Central memory CD8-positive, alpha-beta T cell (primary cell): ENCODE results near the gene SHROOM3.
"Not testable (repeated sequence)": the region's sequence is repeated elsewhere in the genome, so short reads cannot be mapped to it uniquely, and the experiment has no call there.

Source experiments
- ATAC-seq: fragments of 150-1000 bp; cut with Tn5 transposase; replicated peaks from 2 replicates; pipeline ENCODE4 v1.10.0; 2022; ENCODE audit warnings: mild to moderate bottlenecking, moderate FRiP score, moderate number of reproducible peaks; ENCODE audit not compliant: poor library complexity, severe bottlenecking; ENCODE audit errors: extremely low read depth
- DNase-seq, 2 donors: peaks; one replicate each; pipeline ENCODE4 v3.0.0; 2021; ENCODE audit warnings: low spot score in 2 of 2
- H3K27ac Mint-ChIP-seq: one replicate; pipeline ENCODE4 v1.8.0; 2022; ENCODE audit warnings: low read depth, mild to moderate bottlenecking, moderate library complexity, mixed read lengths
- H3K27me3 Mint-ChIP-seq: one replicate; pipeline ENCODE4 v1.8.0; 2022; ENCODE audit warnings: mixed read lengths
- H3K36me3 Mint-ChIP-seq: one replicate; pipeline ENCODE4 v1.8.0; 2022; ENCODE audit warnings: mild to moderate bottlenecking, moderate library complexity, mixed read lengths; ENCODE audit not compliant: insufficient read depth
- H3K4me1 Mint-ChIP-seq: one replicate; pipeline ENCODE4 v1.8.0; 2022; ENCODE audit warnings: mixed read lengths
- H3K4me3 Mint-ChIP-seq: one replicate; pipeline ENCODE4 v1.8.0; 2022; ENCODE audit warnings: mild to moderate bottlenecking, moderate library complexity, mixed read lengths
- H3K9me3 Mint-ChIP-seq: one replicate; pipeline ENCODE4 v1.8.0; 2022; ENCODE audit warnings: mixed read lengths

SHROOM3 gene

DNA sequence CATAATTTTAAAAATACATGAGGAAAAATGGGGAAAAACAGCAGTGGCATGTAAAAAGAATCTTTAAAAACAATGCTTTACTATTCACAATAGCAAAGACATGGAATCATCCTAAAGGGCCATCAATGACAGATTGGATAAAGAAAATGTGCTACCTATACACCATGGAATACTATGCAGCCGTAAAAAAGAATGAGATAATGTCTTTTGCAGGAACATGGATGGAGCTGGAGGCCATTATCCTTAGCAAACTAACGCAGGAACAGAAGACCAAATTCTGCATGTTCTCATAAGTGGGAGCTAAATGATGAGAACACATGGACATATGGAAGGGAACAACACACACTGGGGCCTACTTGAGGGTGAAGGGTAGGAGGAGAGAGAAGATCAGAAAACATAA, 287.1 kb downstream of the SHROOM3 start:
- not testable (repeated sequence) for DNase-seq, H3K4me3 Mint-ChIP-seq, H3K4me1 Mint-ChIP-seq, H3K36me3 Mint-ChIP-seq, ATAC-seq, H3K9me3 Mint-ChIP-seq, H3K27ac Mint-ChIP-seq
- H3K27me3 Mint-ChIP-seq, result peaks cover 57% of the 10 kb centered on the region

DNA sequence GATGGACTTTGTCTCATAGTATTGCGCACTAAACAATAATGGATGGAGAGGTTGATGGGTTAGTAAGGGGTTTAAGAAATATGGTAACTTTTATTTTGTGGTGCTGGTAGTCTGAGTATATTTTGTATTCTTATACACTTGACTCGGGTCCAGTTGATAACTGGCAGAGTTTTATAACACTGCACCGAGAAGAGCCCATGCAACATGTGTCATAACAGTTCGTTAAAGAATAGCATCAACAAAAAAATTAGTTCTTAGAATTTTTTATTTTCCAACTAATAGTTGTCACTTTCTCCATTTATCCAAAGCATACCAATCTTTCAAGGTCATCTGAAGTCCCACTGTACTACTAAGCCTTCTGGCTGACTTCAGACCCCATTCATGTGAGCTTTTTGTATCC, 287.8 kb downstream of the SHROOM3 start:
- H3K27me3 Mint-ChIP-seq, result peaks cover 50% of the 10 kb centered on the region
- no peaks in the 10 kb centered on the region for H3K36me3 Mint-ChIP-seq
- no peak for DNase-seq
- no peak overlapping the region for H3K27ac Mint-ChIP-seq
- H3K9me3 Mint-ChIP-seq, result no peaks in the 10 kb centered on the region
- no peaks in the 10 kb centered on the region for H3K4me1 Mint-ChIP-seq
- no peak for ATAC-seq
- H3K4me3 Mint-ChIP-seq, result no peak overlapping the region

DNA sequence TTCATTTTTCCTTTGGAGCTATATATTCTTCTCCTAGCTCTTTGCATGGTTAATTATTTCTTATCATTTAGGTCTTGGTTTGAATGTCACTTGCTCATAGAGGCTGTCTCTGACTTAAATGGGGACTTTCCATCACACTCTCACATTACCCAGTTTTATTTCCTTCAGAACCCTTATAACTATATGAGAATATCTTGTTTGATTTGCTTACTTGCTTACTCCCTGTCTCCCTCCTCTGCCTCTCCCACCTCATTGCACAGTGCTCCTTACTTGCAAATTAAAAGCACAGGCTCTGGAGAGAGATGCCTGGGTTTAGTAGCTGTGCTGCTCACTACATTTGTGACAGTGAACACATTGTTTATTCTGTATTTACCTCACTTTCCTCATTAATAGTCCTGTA, 288.3 kb downstream of the SHROOM3 start:
- Mint-ChIP-seq H3K4me1 (no peaks in the 10 kb centered on the region), H3K36me3 (no peaks in the 10 kb centered on the region), H3K9me3 (no peaks in the 10 kb centered on the region), H3K27ac (no peak overlapping the region), H3K4me3 (no peak overlapping the region), H3K27me3 (peaks cover 55% of the 10 kb centered on the region)
- DNase-seq (no peak), ATAC-seq (no peak)

DNA sequence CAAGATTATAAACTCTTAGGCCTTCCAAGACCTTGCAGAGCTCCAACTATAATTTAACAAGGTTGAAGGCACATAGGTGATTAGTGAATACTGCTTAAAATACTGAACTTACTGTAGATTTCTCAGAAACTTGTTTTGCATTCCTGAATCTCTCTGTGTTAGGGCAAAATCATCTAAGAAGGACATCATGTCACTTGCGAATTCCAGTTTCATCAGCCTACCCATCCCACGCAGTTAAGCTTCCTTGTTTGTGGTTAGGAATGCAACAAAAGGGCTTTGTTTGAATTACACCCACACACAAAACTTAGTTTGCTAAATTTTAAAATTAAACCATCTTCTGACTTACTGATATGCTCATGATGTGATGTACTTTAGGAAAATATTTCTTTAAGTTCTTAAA, 288.9 kb downstream of the SHROOM3 start:
- no peak for DNase-seq
- Mint-ChIP-seq H3K27me3 (peaks cover 58% of the 10 kb centered on the region), H3K4me1 (no peaks in the 10 kb centered on the region), H3K4me3 (no peak overlapping the region), H3K27ac (no peak overlapping the region), H3K36me3 (no peaks in the 10 kb centered on the region), H3K9me3 (no peaks in the 10 kb centered on the region)
- ATAC-seq, result no peak

DNA sequence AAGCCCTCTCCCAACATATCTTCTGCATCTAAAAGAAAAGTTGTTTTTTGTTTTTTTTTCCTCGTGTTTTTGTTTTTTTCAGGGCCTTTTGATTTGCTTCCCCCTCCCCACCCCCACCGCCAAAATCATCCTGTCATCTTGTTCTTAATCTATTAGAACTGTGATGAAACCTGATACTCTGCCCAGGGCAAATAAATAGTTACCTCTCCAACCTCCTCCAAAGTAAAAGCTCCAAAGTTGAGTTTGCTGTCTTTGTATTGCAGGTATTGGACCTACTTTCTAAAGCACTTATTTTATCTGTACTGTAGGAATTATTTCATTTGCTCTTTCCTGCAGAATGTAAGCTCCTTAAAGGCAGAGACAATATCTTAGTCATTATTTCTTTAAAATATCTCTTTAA, 290.0 kb downstream of the SHROOM3 start:
- H3K27ac Mint-ChIP-seq, result no peak overlapping the region

DNA sequence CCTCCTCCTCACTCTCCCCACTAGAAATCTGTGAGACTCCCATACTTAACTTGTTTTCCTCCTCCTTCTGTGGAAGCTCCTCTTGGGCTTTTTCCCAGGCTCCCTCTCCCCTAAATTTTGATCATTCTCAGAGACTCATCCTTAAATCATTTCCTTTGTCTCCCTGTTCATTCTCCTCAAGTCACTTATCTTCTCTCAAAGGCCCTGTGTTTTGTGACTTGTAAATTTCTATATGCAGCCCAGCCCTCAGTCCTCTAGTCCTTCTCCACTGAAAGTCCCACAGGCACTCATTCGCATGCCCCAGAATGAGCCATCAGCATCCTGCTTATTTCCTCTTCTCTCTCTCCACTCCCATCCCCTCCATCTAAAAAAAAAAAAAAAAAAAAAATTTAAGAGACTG, 291.1 kb downstream of the SHROOM3 start:
- no peaks in the 10 kb centered on the region for H3K36me3 Mint-ChIP-seq
- no peak overlapping the region for H3K4me3 Mint-ChIP-seq
- ATAC-seq (no peak), DNase-seq (no peak)
- no peaks in the 10 kb centered on the region for H3K4me1 Mint-ChIP-seq
- H3K27ac Mint-ChIP-seq, result no peak overlapping the region
- no peaks in the 10 kb centered on the region for H3K9me3 Mint-ChIP-seq
- peaks cover 55% of the 10 kb centered on the region for H3K27me3 Mint-ChIP-seq

More for the DNA sequence above, 290.0 kb downstream of the SHROOM3 start:
- H3K27me3 Mint-ChIP-seq, result peaks cover 51% of the 10 kb centered on the region
- no peaks in the 10 kb centered on the region for H3K9me3 Mint-ChIP-seq
- DNase-seq (no peak), ATAC-seq (no peak)
- H3K36me3 Mint-ChIP-seq, result no peaks in the 10 kb centered on the region
- no peak overlapping the region for H3K4me3 Mint-ChIP-seq
- no peaks in the 10 kb centered on the region for H3K4me1 Mint-ChIP-seq

DNA sequence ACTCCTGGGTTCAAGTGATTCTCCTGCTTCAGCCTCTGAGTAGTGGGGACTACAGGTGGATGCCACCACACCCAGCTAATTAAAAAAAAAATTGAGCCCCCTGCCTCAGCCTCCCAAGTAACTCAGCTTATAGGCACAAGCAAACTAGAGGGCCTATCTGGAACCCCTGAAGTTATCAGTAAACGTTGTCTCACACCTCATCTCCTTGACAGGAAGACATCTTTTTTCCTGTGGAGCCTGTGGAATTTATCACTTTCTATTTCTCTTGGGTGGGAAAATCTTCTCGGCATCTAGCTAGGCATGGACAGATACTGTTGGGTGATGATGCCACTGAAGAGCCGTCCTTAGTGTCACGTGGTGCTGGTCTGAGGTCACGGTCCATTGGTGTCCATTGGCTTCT, 291.6 kb downstream of the SHROOM3 start:
- no peaks in the 10 kb centered on the region for H3K9me3 Mint-ChIP-seq
- H3K27ac Mint-ChIP-seq, result no peak overlapping the region
- H3K4me3 Mint-ChIP-seq, result no peak overlapping the region
- H3K4me1 Mint-ChIP-seq, result no peaks in the 10 kb centered on the region
- H3K36me3 Mint-ChIP-seq, result no peaks in the 10 kb centered on the region
- no peak for ATAC-seq
- DNase-seq, result no peak
- peaks cover 55% of the 10 kb centered on the region for H3K27me3 Mint-ChIP-seq

DNA sequence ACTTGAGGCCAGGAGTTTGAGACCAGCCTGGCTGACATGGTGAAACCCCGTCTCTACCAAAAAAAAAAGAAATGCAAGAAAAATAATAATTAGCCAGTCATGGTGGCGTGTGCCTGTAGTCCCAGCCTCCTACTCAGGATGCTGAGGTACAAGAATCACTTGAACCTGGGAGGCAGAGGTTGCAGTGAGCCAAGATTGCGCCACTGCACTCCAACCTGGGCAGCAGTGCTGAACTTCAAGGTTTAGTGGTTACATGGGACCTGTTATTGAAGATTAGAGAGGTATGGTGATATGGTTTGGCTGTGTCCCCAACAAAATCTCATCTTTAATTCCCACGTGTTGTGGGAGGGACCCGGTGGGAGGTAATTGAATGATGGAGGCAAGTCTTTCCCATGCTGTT, 292.9 kb downstream of the SHROOM3 start:
- H3K36me3 Mint-ChIP-seq, DNase-seq, H3K4me3 Mint-ChIP-seq, H3K4me1 Mint-ChIP-seq, ATAC-seq, H3K9me3 Mint-ChIP-seq, H3K27ac Mint-ChIP-seq: not testable (repeated sequence)
- H3K27me3 Mint-ChIP-seq, result peaks cover 50% of the 10 kb centered on the region

DNA sequence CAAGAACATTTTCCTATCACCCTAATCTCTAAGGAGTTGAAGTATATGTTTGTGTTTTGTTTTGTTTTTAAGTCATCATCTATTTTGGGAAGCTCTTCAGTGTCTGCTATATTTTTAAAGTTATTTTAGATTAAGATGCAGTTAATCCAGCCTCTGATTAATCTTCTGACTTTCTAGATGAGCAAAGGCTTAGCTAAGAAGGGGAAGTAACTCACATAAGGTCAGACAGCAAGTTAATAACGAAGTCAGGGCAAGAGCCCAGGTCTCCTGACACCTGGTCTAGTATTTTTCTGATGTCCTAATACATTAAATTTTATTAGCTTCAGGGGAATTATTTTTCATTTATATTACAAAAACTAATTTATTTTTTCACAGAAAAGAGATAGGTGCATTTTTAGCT, 294.4 kb downstream of the SHROOM3 start:
- peaks cover 50% of the 10 kb centered on the region for H3K27me3 Mint-ChIP-seq
- no peaks in the 10 kb centered on the region for H3K36me3 Mint-ChIP-seq
- H3K4me1 Mint-ChIP-seq, result no peaks in the 10 kb centered on the region

DNA sequence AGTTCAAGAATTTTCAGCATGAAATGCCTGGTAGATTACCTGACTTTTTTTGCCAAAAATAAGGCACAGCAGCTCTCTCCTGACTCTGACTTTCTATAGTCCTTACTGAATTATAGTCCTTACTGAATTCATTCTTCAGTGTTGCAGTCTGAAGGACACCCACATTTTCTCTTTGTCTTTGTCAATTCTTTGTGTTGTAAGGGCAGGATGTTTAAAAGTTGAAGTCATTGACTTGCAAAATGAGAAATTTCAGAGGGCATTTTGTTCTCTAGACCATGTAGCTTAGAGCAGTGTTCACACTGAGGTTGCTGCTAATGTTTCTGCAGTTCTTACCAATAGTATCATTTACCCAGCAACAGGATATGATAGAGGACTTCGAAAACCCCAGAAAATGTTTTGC, 295.0 kb downstream of the SHROOM3 start:
- no peaks in the 10 kb centered on the region for H3K36me3 Mint-ChIP-seq
- no peaks in the 10 kb centered on the region for H3K4me1 Mint-ChIP-seq
- no peaks in the 10 kb centered on the region for H3K9me3 Mint-ChIP-seq
- H3K4me3 Mint-ChIP-seq, result no peak overlapping the region
- DNase-seq (no peak), ATAC-seq (no peak)
- H3K27ac Mint-ChIP-seq, result no peak overlapping the region
- H3K27me3 Mint-ChIP-seq, result peaks cover 46% of the 10 kb centered on the region

More for the DNA sequence above, 294.4 kb downstream of the SHROOM3 start:
- Mint-ChIP-seq H3K4me3 (no peak overlapping the region), H3K27ac (no peak overlapping the region), H3K9me3 (no peaks in the 10 kb centered on the region)
- DNase-seq (no peak), ATAC-seq (no peak)

DNA sequence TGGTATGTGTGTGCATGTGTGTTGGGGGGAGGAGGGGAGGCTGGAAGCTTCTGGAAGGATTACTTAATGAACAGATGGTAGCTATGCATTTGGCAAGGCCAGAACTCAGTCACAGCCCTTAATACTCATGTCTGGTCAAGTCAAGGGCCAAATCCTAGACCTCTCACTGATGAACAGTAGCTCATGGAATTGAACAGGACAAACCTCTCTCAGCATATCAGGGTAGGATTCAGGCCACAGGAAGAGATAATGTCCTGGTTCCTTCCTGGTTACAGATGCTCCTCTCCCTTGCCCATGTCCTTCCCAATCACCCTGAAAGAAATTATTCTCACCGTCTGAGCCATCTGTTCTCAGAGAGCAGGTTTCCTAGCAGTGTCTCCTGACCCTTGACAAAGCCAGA, 297.2 kb downstream of the SHROOM3 start:
- H3K27me3 Mint-ChIP-seq, result peaks cover 39% of the 10 kb centered on the region
- no peak overlapping the region for H3K27ac Mint-ChIP-seq
- H3K4me3 Mint-ChIP-seq, result no peak overlapping the region
- DNase-seq (no peak), ATAC-seq (no peak)
- no peaks in the 10 kb centered on the region for H3K9me3 Mint-ChIP-seq
- H3K36me3 Mint-ChIP-seq, result no peaks in the 10 kb centered on the region
- no peaks in the 10 kb centered on the region for H3K4me1 Mint-ChIP-seq

DNA sequence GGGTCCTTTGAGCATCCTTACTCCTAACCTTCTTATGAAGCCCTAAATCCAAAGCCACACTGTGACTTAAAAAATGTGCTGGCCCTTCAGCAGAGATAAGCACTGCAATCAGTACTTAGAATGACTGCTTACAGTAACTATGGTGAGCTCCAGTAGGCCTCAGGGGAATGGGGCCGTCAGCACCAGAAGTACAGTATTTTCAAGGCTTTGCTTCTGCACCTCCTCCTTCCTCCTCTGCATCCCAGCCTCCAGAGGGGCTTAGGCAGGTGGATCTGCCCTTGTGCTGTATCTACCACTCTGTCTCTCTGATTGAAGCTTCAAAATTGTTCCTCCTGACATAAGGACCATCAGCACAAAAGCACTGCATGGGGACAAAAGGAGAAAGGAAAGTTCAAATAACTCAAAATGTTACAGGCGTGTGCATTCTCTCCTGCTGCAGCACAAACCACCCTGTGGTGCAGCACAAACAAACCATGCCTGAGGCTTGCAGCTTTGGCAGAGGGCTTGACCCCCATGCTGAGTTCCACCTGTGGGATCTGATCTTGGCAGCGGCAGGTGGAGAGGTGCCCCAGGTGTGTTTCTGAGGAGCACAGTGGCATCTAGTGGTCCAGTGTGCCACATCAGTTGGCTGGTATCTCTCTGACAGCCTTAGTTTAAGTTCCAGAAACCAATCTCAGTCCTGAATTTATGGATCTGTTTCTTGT, 298.2 kb downstream of the SHROOM3 start:
- H3K27me3 Mint-ChIP-seq, result peaks cover 45% of the 10 kb centered on the region
- no peak overlapping the region for H3K27ac Mint-ChIP-seq
- ATAC-seq (peak; percentile 19), DNase-seq (no peak)
- H3K36me3 Mint-ChIP-seq, result no peaks in the 10 kb centered on the region
- no peaks in the 10 kb centered on the region for H3K4me1 Mint-ChIP-seq
- H3K4me3 Mint-ChIP-seq, result no peak overlapping the region
- H3K9me3 Mint-ChIP-seq, result no peaks in the 10 kb centered on the region

DNA sequence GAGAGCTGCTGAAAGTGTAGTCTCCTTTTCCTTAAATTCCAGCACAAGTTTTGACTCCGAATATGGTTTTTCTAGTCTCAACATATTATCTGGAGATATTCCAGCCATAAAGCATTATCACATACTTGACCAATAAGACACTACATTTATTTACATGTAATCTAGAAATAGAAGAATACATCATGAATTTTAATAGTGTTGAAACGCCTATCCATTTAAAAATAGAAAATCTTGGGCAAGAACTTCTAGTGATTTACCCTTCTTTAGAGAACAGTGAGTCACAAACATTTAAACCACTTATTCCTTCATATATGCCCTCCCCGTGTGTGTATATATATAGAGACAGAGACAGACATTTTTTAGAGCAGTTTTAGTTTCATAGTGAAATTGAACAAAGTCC, 301.4 kb downstream of the SHROOM3 start:
- Mint-ChIP-seq H3K9me3 (no peaks in the 10 kb centered on the region), H3K4me3 (no peak overlapping the region)
- DNase-seq, result no peak

More for the DNA sequence above, 301.4 kb downstream of the SHROOM3 start:
- no peak for ATAC-seq
- H3K27ac Mint-ChIP-seq, result no peak overlapping the region
- peaks cover 33% of the 10 kb centered on the region for H3K27me3 Mint-ChIP-seq
- no peaks in the 10 kb centered on the region for H3K36me3 Mint-ChIP-seq
- no peaks in the 10 kb centered on the region for H3K4me1 Mint-ChIP-seq
